Measurements from ENCODE around the gene AAMP.

DNA sequence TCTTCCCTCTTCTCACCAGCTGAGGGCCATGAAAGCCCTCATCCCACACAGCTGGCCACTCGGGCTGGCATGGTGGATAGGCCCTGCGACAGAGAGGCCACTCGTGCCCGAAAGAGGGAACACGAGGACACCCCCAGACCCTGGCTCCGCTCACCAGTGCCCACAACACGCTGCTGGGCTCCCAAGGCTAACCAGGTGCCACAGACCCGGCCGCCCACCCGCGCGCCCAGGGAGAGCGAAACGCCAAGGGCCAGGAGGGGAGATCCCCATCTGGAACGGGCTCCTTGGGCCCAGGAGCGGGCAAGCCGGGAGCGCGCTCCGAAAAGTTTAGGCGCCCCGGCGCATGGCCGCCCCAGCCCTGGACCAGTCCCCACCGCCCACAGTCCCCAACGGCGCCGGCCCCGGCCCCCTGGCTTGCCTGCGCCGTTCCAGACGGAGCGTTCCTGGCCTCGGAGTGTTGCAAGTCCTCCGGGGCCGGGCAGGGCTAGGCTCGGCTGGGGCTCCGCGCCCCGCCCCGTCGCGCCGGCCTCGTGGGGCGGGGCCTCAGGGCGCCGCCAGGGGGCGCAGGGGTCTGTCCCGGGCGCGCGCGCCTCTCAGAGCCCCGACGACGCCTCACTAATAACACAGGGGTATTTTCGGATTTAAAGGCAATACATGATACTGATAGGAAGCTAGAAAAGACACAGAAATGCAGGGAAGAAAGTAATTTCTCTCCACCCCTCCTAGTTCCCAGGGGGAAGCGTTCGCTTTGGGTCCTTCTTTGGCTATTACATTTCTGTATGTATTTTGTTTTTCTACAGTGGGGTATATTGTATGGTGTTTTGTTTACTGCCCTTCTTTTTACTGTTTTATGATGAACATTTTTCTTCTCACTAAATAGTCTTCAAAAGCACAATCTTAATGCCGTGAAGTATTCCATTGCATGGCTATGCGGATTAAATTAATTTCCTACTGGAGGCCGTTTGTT, 22.4 kb upstream of the AAMP start, which contains the start of gene TMBIM1:
- TF ChIP-seq EZH2 (IDR thresholded peaks at IDR 0.05; ENCODE audit: low read depth, unreplicated experiment) (no peak), CREB1 (CRISPR knock-in tag; IDR thresholded peaks at IDR 0.05; ENCODE audit: low read depth) (no peak), EZH2phosphoT487 (IDR thresholded peaks at IDR 0.05; ENCODE audit: unreplicated experiment) (no peak), POLR2AphosphoS5 (IDR thresholded peaks at IDR 0.05; ENCODE audit: low read depth) (peak; percentile 63), STAT1 (IDR thresholded peaks at IDR 0.05; ENCODE audit: unreplicated experiment) (no peak), JUNB (IDR thresholded peaks at IDR 0.05; ENCODE audit: unreplicated experiment) (no peak), ZNF331 (CRISPR knock-in tag; IDR thresholded peaks at IDR 0.05; ENCODE audit: low read depth) (no peak), ZNF114 (CRISPR knock-in tag; IDR thresholded peaks at IDR 0.05) (no peak)
- TF ChIP-seq, protein P1, sequence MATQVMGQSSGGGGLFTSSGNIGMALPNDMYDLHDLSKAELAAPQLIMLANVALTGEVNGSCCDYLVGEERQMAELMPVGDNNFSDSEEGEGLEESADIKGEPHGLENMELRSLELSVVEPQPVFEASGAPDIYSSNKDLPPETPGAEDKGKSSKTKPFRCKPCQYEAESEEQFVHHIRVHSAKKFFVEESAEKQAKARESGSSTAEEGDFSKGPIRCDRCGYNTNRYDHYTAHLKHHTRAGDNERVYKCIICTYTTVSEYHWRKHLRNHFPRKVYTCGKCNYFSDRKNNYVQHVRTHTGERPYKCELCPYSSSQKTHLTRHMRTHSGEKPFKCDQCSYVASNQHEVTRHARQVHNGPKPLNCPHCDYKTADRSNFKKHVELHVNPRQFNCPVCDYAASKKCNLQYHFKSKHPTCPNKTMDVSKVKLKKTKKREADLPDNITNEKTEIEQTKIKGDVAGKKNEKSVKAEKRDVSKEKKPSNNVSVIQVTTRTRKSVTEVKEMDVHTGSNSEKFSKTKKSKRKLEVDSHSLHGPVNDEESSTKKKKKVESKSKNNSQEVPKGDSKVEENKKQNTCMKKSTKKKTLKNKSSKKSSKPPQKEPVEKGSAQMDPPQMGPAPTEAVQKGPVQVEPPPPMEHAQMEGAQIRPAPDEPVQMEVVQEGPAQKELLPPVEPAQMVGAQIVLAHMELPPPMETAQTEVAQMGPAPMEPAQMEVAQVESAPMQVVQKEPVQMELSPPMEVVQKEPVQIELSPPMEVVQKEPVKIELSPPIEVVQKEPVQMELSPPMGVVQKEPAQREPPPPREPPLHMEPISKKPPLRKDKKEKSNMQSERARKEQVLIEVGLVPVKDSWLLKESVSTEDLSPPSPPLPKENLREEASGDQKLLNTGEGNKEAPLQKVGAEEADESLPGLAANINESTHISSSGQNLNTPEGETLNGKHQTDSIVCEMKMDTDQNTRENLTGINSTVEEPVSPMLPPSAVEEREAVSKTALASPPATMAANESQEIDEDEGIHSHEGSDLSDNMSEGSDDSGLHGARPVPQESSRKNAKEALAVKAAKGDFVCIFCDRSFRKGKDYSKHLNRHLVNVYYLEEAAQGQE (IDR thresholded peaks at IDR 0.05; ENCODE audit: unreplicated experiment), result no peak
- TF ChIP-seq, protein P2, sequence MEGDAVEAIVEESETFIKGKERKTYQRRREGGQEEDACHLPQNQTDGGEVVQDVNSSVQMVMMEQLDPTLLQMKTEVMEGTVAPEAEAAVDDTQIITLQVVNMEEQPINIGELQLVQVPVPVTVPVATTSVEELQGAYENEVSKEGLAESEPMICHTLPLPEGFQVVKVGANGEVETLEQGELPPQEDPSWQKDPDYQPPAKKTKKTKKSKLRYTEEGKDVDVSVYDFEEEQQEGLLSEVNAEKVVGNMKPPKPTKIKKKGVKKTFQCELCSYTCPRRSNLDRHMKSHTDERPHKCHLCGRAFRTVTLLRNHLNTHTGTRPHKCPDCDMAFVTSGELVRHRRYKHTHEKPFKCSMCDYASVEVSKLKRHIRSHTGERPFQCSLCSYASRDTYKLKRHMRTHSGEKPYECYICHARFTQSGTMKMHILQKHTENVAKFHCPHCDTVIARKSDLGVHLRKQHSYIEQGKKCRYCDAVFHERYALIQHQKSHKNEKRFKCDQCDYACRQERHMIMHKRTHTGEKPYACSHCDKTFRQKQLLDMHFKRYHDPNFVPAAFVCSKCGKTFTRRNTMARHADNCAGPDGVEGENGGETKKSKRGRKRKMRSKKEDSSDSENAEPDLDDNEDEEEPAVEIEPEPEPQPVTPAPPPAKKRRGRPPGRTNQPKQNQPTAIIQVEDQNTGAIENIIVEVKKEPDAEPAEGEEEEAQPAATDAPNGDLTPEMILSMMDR (conservative IDR thresholded peaks at IDR 0.05; ENCODE audit: low read depth in 2 of 2), result peak; percentile 65 to 71
- TF ChIP-seq, protein P3, sequence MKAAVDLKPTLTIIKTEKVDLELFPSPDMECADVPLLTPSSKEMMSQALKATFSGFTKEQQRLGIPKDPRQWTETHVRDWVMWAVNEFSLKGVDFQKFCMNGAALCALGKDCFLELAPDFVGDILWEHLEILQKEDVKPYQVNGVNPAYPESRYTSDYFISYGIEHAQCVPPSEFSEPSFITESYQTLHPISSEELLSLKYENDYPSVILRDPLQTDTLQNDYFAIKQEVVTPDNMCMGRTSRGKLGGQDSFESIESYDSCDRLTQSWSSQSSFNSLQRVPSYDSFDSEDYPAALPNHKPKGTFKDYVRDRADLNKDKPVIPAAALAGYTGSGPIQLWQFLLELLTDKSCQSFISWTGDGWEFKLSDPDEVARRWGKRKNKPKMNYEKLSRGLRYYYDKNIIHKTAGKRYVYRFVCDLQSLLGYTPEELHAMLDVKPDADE (IDR thresholded peaks at IDR 0.05), result no peak

Data from GM23338 (cell line).